NCI-H446 treated with DMSO at 0.1 percent for 48 hours (cell line): ENCODE data around the gene EZH2.

Experiments
- DNase-seq: peaks from one replicate; lab custom pipeline; 2025; lab: John Stamatoyannopoulos, UW

EZH2 gene

DNA sequence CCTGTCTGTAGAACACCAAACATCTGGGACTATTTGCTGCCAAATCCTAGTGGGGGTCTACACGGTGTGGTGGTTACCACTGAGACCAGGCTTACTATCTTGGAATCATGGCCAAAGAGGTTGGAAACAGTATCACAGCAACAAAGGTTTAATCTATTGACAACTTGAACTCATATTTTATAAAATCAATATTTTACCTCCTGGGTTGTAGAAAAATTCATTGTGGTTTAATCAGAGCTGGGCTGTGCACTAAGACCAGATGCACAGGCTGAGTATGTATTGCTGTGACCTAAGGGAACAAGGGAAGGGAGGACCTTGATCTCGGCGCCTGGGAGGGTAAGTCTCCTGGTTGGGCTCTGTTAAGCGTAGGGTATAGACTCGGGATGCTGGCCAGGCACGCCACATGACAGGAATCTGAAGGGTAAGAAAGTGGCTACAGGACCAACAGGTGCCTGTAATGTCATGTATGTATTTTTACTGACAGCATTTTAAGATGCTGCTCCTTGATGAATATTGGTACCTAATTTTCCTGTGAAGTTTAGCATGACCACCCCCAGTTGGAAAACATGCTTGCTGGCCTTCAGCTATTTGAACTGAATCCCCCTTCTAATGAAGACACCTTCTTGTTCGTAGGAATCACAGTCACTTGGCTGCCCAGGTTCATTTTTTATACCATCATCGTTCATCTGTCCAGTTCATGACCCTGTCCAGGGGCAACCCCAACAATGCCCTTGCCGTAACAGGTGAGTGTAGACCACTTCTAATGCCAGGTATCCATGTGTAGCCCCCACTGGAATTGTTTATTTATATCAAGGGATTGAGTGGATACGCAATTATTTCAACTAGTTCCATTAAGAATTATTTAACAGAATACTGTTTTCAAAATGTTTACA, 79.5 kb downstream of the EZH2 start:
- DNase-seq: no peak

DNA sequence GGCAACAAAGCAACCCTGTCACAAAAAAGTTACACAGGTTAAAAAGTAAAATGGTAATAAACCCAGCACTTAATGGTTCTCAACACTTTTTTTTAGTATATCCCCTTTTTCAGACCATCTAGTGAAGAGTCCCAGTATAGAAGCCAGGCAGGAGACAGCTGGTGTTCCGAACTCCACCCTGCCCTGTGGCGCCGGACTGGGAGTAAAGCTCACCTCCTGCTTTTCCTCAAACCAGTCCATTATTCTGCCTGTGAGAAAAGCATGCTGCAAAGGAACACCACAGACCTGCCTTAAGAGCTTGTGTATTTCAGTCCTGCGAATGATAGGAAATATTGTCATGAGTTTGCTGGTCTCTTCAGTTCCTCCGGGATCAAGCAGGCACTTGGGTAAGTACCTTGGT, 81.0 kb downstream of the EZH2 start:
- no peak for DNase-seq

DNA sequence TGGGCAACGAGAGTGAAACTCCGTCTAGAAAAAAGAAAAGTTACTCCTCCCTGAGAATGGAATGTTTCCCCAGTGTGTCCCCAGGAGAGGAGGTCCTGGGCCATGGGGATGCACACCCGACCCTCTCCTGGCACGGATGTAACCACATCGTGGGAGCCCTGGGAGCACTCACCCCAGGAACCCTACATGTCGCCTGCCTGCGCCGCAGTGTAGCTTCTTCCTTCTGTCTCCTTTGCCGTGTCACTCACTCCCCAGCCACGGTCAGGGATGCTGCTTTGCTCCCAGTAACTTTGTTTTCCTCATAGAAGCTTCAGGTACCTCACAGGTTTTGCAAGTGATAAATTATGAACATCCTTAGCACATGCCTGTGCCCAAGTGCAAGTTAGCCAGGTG, 82.0 kb downstream of the EZH2 start:
- no peak for DNase-seq

DNA sequence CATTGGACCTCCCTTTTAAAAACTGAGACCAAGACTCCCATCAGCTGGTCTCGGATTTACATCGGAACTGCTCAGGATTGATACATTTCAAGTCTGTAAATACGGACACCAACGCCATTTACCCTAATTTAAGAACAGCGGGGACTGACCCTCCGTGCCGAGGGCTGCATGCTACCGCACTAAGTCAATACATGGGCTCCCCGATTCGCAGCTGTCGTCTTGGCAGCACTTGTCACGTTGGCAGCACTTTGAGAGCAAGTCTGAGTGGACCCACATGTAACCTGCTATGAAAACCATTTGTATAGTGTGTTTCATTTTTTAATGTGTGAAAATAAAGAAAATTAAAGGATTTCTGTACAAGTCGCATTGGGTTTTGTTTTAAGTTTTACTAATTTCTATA, 83.4 kb downstream of the EZH2 start:
- DNase-seq: no peak

DNA sequence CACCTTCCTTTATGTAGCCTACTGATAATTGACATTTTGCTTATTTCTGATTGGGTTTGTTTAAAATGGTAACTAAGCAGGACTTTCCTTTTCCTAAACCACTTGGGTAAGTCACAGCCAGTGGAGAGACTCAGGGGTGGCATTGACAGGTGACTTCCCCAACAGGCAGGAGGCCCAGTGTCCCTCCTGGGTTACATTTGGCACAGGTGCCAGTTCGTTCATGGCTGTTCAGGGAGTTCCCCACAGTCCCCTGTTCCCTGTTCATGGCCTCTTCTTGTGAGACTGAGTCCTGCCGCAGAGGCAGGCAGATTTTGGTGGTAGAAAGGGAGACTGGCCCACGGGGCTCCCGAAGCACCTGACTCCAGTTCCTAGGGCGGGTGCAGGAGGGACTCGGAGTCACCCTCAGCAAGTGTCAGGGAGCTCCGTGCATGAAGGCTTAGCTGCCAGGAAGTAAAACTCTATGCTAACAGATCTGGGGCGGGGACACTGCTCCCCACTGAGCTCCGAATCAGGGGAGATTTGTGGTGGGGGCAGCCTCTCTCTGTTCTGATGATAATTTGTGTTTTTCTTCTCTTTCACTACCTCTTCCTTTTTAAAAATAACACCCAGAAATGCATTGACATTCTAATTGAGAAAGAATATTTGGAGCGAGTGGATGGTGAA, 84.1 kb downstream of the EZH2 start:
- no peak for DNase-seq

DNA sequence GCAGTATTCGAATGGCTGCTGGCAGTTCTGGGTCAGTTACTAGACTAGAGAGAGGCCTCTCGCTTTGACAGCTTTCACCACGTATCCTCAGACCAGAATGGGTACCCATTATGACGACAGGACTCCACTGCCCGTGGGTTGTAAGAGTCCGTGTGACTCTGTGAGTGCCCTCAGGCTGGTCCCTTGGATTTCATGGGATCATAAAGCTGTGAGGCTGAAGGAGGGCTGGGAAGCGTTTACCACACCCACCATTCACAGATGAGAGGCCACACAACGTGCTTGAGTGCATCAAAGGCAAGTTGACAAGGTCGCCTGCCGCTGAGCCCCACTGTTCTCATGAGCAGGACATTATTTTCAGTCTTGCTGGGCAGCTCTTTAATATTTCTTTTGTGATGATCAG, 87.2 kb downstream of the EZH2 start:
- no peak for DNase-seq

DNA sequence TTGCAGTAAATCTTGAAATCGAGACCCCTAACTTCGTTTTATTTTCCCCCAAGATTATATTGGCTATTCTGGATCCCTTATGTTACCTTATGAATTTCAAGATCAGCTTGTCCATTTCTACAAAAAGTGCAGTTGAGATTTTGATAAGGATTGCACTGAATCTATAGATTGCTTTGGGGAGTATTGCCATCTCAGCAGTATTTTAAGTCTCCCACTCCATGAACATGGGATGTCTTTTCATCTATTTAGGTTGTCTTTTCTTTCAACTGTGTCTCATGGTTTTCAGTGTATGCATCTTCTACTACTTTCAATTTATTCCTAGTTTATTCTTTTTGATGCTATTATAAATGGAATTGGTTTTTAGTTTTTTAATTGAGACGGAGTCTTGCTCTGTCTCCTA, 89.6 kb downstream of the EZH2 start:
- no peak for DNase-seq

DNA sequence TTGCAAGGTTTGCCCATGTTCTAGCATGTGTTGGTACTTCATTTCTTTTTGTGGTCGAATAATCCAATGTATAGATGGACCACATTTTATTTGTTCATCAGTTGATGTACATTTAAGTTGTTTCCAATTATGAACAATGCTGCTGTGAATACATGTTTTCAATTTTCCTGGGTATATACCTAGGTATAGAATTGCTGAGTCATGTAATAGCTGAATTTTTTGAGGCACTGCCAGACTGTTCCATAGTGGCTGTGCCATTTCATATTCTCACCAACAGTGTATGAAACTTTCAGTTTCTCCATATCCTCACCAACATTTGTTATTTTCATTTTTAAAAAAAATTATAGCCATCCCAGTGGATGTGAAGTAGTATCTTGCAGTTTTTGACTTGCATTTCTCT, 90.5 kb downstream of the EZH2 start:
- DNase-seq: no peak

DNA sequence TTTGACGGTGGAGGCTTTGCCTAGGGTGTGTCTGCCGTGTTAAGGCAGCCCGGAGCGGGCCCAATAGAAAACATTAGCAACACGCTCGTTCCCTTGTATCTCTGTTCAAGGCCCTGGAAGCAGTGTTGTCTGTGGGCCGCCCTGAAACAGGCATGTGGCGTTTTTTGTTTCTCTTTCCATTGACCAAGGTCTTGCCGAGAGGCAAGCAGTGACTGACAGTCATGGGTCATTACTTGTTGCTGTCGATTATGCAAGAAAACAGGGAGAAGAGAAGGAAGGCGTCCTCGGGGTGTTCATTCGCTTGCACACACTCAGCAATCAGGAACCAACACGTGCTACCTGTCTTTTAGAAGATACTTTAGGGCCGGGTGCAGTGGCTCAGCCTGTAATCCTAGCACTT, 92.5 kb downstream of the EZH2 start:
- DNase-seq: no peak

DNA sequence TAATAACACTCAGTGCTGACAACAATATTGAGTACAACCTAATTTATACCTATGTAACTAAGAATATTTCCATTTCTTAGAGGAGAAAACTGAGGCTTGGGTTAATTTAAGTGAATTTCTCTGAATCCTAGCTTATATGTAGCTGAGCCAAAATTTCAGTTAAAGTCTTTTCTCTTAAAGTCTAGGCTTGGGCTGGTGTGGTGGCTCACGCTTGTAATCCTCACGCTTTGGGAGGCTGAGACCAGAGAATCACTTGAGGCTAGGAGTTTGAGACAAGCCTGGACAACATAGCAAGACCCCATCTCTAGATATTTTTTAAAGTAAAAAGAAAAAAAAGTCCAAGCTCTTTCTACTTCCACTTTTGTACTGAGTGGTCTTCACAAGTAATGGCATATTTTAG, 93.2 kb downstream of the EZH2 start:
- no peak for DNase-seq

DNA sequence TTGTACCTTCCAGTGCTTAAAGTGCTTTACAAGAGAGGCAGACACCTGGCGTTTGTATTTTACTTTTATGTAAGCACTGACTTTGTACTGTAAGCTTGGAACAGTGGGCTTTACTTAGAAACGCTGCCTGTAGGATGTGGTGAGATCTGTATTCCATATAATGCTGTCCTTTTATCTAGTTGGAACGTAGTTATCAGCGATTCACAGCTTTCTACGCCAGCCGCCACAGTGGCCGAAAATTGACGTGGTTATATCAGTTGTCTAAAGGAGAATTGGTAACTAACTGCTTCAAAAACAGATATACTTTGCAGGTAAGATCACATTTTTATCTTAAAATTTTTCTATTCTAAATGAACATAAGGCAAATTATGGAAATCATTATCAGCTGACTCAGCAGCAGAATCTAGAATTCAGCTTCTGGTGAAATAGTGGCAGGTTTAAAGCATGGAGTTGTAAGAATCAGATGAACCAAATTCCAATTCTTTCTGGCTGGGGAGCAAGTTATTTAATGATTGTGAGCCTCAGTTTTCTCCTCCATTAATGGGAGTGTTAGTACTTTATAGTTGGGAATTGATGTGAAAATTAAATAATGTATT, 93.9 kb downstream of the EZH2 start:
- DNase-seq: no peak

DNA sequence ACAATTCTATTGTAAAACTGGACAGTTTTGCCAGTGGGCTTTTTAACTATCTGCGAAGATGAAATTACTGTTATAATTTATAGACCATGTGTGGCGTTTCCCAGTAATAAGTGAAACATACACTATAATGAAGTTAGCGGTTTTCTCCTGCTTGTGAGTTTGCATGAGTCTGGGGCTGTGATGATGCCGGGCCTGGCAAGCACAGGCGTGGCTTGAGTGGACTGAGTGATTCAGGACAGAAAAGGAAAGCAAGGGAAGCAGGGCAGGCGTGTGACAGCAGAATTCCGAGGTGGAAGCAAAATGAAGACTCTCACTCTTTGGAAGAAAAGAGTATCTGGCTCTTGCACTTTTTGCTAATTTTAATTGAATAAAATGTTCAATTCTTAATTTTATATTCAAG, 94.9 kb downstream of the EZH2 start:
- DNase-seq: no peak

DNA sequence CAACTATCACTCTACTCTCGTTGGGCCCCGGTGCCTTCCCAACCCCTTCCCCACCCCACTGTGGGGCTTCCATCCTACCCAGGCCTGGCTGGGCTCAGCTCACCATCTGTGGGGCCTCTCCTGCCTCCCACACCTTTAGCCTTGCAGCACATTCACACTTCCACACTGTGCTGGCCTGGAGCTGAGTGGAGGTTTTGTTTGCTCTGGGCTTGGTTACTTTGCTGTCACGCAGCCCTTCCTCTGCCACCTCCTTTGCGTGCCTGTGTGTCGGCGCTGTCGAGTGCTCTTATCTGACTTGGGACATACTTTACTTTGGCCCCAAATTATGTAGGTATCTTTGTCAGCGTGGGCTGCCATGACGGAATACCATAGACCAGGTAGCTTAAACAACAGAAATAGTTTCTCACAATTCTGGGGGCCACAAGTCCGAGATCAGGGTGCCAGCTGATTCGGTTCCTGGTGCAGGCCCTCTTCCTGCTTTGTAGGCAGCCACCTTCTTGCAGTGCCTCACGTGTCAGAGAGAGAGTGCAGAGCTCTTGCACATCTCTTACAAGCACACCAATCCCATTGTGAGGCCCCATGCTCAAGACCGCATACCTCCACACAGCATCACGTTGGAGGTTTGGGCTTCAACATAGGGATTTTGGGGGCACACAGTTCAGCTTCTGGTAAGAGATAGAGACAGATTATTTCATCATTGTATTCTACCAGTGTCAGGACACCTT, 96.4 kb downstream of the EZH2 start:
- no peak for DNase-seq

DNA sequence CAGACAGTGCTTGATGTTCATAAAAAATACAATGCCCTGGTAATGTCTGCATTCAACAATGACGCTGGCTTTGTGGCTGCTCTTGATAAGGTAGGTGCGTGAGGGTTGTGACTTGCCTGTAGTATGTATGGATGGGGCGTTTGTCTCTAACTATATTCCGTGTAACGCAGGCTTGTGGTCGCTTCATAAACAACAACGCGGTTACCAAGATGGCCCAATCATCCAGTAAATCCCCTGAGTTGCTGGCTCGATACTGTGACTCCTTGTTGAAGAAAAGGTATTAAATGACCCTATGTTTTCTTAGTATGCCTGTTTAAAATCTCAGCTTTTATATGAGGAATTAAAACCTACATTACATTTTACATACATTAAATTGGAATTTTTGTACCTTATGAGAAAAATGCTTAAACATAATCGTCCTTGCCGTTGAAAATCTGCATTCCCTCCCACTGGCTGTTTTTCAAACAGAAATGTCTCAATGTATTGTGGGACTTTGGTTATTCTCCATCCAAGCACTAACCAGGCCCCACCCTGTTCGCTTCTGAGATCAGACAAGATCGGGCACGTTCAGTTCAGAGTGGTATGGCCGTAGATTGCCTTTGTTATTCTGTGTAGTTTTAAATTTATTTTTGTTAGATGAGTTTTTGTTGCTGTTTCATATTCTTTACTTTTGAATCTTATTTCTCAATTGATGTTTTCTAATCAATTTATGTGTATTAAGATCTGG, 100.1 kb downstream of the EZH2 start:
- DNase-seq: no peak

DNA sequence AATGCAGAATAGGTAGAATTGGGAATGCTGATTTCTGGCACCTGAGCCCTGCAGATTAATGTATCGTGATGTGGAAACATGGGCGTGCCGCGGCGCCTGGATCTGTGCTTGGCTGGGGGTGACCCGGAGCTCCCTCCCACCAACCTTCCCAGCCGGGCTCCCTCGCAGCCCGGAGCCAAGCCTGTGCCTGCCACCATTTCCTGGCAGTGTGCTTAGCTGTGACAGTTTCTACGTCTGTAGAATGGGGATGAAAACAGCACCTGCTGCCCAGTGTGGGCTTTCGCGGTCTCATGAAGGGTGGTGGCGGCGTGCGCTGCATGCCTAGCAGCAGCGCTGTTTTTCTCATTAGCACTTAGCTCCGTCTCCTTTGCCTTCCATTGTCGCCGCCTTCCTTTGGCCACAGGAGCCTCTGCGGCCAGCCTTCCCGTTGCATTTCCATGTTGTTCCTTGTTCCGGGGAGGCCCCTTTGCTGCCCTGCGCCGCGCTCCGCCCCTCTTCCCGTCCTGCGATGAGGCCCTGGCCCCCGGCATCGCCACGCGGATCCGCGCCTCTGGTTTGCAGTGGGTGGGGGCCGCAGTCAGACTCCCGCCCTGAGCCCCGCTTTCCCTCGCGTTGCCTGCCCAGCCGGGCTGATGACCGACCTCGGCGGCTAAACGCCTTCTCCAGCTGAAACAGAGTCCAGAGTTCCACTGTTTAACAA, 101.2 kb downstream of the EZH2 start:
- DNase-seq: no peak

DNA sequence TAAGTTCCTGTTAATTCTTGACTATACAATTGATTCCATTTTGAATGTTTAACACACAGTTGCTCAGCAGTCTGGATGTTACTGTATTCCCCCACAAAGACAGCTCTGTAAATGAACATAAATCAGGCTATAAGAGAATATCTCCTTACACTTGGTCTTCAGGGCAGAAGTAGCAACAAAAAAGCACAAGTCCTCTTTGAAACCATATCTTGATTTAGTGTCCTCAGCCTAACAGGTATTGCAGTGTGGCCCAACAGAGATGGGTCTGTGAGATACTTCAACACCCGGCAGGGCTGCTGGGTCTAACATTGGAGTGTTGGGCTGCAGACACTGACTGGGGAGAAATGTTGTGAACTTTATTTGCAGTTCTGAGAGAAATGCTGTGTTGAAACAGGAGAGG, 109.6 kb downstream of the EZH2 start:
- DNase-seq: no peak

DNA sequence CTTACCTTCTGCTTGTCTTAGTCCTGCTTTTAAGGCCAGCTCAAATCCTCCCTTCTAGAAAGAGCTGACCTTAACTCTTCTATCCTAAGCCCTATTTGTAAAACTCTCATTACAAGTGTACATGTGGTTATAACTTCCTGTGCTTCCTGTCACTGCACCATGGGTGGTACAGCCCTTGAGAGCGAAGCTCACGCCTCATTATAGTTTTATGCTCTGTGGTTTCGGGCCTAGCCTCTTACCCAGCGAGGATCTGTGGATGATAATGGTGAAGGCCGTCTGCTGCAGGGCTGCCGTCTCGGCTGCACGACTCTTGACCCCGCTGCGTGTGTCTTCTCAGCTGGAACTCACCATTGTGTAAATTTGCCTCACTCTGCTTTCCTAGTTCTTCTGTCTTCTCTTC, 110.8 kb downstream of the EZH2 start:
- DNase-seq: no peak

DNA sequence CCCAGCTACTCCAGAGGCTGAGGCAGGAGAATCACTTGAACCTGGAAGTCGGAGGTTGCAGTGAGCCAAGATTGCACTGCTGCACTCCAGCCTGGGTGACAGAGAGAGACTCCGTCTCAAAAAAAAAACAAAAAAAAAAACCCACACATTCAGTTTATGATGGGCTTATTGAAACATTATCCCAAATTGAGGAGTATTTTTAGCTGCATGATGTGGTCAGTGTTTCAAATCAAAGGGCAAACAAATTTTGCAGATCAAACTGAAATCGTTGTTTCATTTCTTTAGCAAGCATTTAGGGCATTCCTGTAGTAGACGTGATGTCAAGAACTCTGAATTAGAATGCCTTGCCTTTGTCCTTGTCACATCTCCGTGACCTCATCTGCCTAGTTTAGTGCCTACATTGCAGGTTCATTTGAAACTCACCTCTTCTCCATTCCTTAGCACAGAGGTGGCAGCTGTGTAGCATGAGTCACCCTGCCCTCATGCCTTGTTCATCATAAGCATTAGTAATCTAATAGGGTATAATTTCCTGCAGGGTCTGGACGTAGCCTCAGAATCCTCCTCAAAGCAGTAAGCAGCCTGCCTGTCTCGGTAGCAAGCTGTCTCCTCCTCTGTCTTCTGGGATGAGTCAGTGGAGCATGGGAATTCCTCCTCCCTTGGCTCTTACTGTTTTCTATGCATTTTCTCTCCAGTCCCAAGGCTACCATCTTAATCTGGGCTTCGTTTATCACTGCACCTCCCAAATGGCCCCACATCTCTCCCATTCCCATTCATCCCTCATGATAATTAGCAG, 111.6 kb downstream of the EZH2 start:
- peak; percentile 20 for DNase-seq

DNA sequence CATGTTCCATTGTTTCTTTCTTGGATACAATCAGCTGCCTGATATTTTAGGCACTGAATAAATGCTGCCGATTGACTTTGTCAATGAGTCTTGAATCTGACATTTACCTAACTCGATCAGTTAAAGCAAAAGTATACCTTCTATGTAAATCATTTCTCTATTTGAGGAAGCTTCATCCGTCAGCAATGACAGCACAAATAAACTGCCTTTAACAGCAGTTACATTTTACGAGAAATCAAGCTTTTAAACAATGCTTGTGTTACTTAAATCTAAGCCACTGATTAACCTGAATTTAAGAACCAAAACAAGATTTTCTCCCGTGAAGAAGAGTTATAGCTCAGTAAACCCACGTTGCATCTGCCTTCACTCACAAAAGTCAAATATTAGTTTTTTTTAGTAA, 114.1 kb downstream of the EZH2 start:
- DNase-seq: no peak

DNA sequence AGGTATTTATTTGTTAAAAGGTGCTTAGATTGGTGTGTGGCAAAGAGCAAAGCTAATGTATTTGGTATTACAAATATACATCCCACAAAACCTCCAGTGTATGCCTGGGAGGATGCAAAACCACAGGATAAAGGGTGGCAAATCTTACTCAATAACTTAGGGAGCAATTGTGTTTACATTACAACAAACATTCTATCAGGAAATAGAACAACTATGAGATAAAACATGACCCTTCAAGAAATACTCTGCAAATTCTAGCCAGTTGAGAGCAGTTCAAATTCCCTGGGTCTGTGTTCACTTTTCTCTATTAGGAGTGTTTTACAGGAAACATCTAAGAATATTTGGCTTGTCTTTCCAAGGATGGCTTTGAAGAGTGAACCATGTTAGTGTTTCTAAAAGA, 120.5 kb downstream of the EZH2 start:
- no peak for DNase-seq
